GM12878 (cell line): ENCODE results near the gene ZNF783. TPM values are rescaled to one million over a fixed set of nuclear protein-coding genes. Genes with fewer than 3 reads are reported as not detected.

ENCODE experiments used
- ATAC-seq: fragments of 200-7000 bp; cut with Tn5 transposase; 3 replicates; pipeline ENCODE4 v1.9.1; 2020; ENCODE audit warnings: mild to moderate bottlenecking, moderate library complexity
- BruUV-seq: library from RNA; stranded (reverse); fragments of 400-500 nt; replicated peaks from 2 replicates; lab custom pipeline; 2021; lab: Mats Ljungman, UMichigan
- CTCF ChIA-PET: fragments of 300-600 bp; sonication (Branson Sonifier 250); formaldehyde crosslinking; extraction: SDS; loops from one replicate; lab custom pipeline; 2021; ENCODE audit warnings: inconsistent platforms; lab: Yijun Ruan, JAX
- POLR2A ChIA-PET: fragments of 350-600 bp; formaldehyde crosslinking; extraction: SDS; loops from one replicate; lab custom pipeline; 2021; ENCODE audit warnings: inconsistent platforms; lab: Charles Lee
- RAD21 ChIA-PET: fragments of 300-600 bp; sonication (Branson Sonifier 250); formaldehyde crosslinking; loops from one replicate; lab custom pipeline; 2023; ENCODE audit warnings: antibody characterized with exemption; ENCODE audit not compliant: unreplicated experiment; lab: Charles Lee
- SMC1A ChIA-PET: fragments of 300-600 bp; sonication (Branson Sonifier 250); formaldehyde crosslinking; loops from one replicate; lab custom pipeline; 2023; ENCODE audit not compliant: unreplicated experiment, uncharacterized antibody; lab: Charles Lee
- DNase-seq: peaks from one replicate; pipeline ENCODE4 v3.0.0-alpha.2; 2011; ENCODE audit warnings: low read depth, low spot score
- FAIRE-seq: peaks from 3 replicates; lab custom pipeline; 2011; peaks lifted over from hg19 to GRCh38; lab: Jason Lieb, UNC
- H2AFZ ChIP-seq: 2 replicates; pipeline ENCODE4 v1.6.0; 2011; ENCODE audit warnings: low read depth, low read length, control low read depth; ENCODE audit not compliant: control insufficient read depth
- H3K27ac ChIP-seq: 2 replicates; pipeline ENCODE4 v1.5.1; 2011; ENCODE audit warnings: control low read depth; ENCODE audit not compliant: control insufficient read depth, insufficient read depth
- H3K27me3 ChIP-seq, 2 experiments: replicated peaks in 1 of 2; 2 replicates each; pipeline versions ENCODE4 v1.6.0 to v1.6.1; 2011; ENCODE audit warnings: low read length in 1 of 2; ENCODE audit not compliant: control insufficient read depth in 2 of 2, insufficient read depth in 2 of 2
- H3K36me3 ChIP-seq, 2 experiments: 2 replicates each; pipeline ENCODE4 v1.5.1; 2011; ENCODE audit warnings: low read length in 1 of 2; ENCODE audit not compliant: control insufficient read depth in 2 of 2, insufficient read depth in 2 of 2
- H3K4me1 ChIP-seq: 2 replicates; pipeline ENCODE4 v1.6.1; 2011; ENCODE audit warnings: mild to moderate bottlenecking, low read length, moderate library complexity, mixed read lengths; ENCODE audit not compliant: control insufficient read depth, insufficient read depth
- H3K4me2 ChIP-seq: 2 replicates; pipeline ENCODE4 v1.6.0; 2011; ENCODE audit warnings: control low read depth; ENCODE audit not compliant: control insufficient read depth, insufficient read depth
- H3K4me3 ChIP-seq: fragments of 200-600 bp; sonication (generic); 2 replicates; pipeline ENCODE4 v1.5.1; 2016
- H3K79me2 ChIP-seq: 2 replicates; pipeline ENCODE4 v1.6.0; 2011; ENCODE audit warnings: low read length; ENCODE audit not compliant: control insufficient read depth, insufficient read depth
- H3K9ac ChIP-seq: 2 replicates; pipeline ENCODE4 v1.8.0; 2011; ENCODE audit warnings: low read length, control low read depth, mixed read lengths; ENCODE audit not compliant: control insufficient read depth, insufficient read depth
- H3K9me3 ChIP-seq: replicated peaks from 3 replicates; pipeline ENCODE4 v1.5.1; 2011; ENCODE audit warnings: mild to moderate bottlenecking, low read length; ENCODE audit not compliant: control insufficient read depth, insufficient read depth
- H4K20me1 ChIP-seq: 2 replicates; pipeline ENCODE4 v1.6.0; 2011; ENCODE audit not compliant: control insufficient read depth, insufficient read depth
- BRCA1 ChIP-seq: IDR thresholded peaks from 2 replicates; pipeline ENCODE4 v1.6.1; 2011; ENCODE audit warnings: low read depth, low read length, improper control_type of control experiment
- MEF2B ChIP-seq: fragments of 450-650 bp; IDR thresholded peaks from 2 replicates; pipeline ENCODE4 v1.6.1; 2018; ENCODE audit warnings: mild to moderate bottlenecking, moderate library complexity; ENCODE audit not compliant: partially characterized antibody, poor library complexity, severe bottlenecking
- NR2C1 ChIP-seq: fragments of 450-650 bp; IDR thresholded peaks from 2 replicates; pipeline ENCODE4 v1.6.1; 2017; ENCODE audit warnings: antibody characterized with exemption, mild to moderate bottlenecking, moderate library complexity
- POLR2AphosphoS2 ChIP-seq: IDR thresholded peaks from 2 replicates; pipeline ENCODE4 v1.6.1; 2011; ENCODE audit warnings: low read depth, mild to moderate bottlenecking, low read length, improper control_type of control experiment, moderate library complexity
- POU2F2 ChIP-seq: IDR thresholded peaks from 3 replicates; pipeline ENCODE4 v1.6.1; 2011; ENCODE audit warnings: low read depth, mild to moderate bottlenecking, low read length, borderline replicate concordance
- SMARCA5 ChIP-seq: fragments of 450-650 bp; IDR thresholded peaks from 2 replicates; pipeline ENCODE4 v1.6.1; 2017; ENCODE audit warnings: mild to moderate bottlenecking
- SPI1 ChIP-seq: IDR thresholded peaks from 2 replicates; pipeline ENCODE4 v1.6.1; 2011; ENCODE audit warnings: low read depth, mild to moderate bottlenecking, low read length, moderate library complexity, borderline replicate concordance; ENCODE audit not compliant: insufficient read depth
- ZNF274 ChIP-seq: IDR thresholded peaks from one replicate; pipeline ENCODE4 v1.8.0; 2011; ENCODE audit not compliant: insufficient read length, insufficient read depth
- WGBS: methylation state at CpG from one replicate; pipeline ENCODE4 v1.1.6; 2016; ENCODE audit warnings: low lambda C conversion rate; ENCODE audit not compliant: insufficient replicate concordance, insufficient coverage; ENCODE audit errors: missing lambda C conversion rate; 5-methylcytosine and 5-hydroxymethylcytosine counted together
- in situ Hi-C: fragments of 300-500 bp; cut with MboI; formaldehyde crosslinking; loops from 9 replicates; pipeline ENCODE4 v1.14.3; 2018; ENCODE audit warnings: mixed read lengths
- intact Hi-C: fragments of 100-400 bp; cut with micrococcal nuclease; formaldehyde crosslinking; loops from one replicate; pipeline ENCODE4 v1.14.2; 2022; ENCODE audit not compliant: unreplicated experiment
- polyA plus RNA-seq, 11 experiments: library from polyadenylated mRNA; depleted of rRNA in 4 of 11; unstranded in 6 of 11; stranded (reverse) in 5 of 11; fragments of >200 nt; fragmentation: Nextera tagmentation in 4 of 11; fragmentation: Illumina TruSeq in 1 of 11; extraction: Ambion mirVana in 4 of 11; extraction: Trizol in 1 of 11; gene quantifications; 1 replicate in 1 of 11; 2 replicates in 10 of 11; pipeline versions ENCODE4 v1.2.1 to v1.2.3, GENCODE V29; 2011 to 2016; ENCODE audit warnings: inconsistent platforms in 2 of 11, missing spikeins in 2 of 11, low read depth in 1 of 11
- total RNA-seq, 4 experiments: library from RNA; depleted of rRNA in 3 of 4; stranded (reverse); fragments of >200 nt in 3 of 4; fragmentation: Illumina TruSeq in 1 of 4; extraction: Trizol in 1 of 4; gene quantifications; 2 replicates each; pipeline versions ENCODE4 v1.2.1 to v1.2.3, GENCODE V29; 2013 to 2021

ZNF783 gene
- total and polyA plus RNA-seq, 10 of the 15 experiments (the other 5 are each of a cell fraction or from before 2014, with no cell fraction given), result 2.0 to 14.4 (median 6.4) TPM

- intact Hi-C loops, result no loop called here
- Histone ChIP-seq H3K27ac (no peak overlapping the region), H3K4me1 (peaks cover 17% of the 10 kb centered on the region), H3K4me2 (no peak overlapping the region), H2AFZ (no peak overlapping the region), H3K9ac (no peak overlapping the region)
- no peak for FAIRE-seq
- no peak for ATAC-seq
- WGBS, result 96% methylated on average over 4 of the region's 5 CpGs
- ChIA-PET POLR2A (no interaction called here), RAD21 (no interaction called here)
- no TSS peak for BruUV-seq
- TF ChIP-seq ZNF274 (no peak), MEF2B (no peak), SMARCA5 (no peak), BRCA1 (no peak), POLR2AphosphoS2 (no peak), SPI1 (no peak)
- TF ChIP-seq, all 136 proteins: peak for 0
- Histone ChIP-seq H3K9me3 (peaks cover 2% of the 10 kb centered on the region; the same call in 2 of the 3 replicates), H4K20me1 (no peaks in the 10 kb centered on the region), H3K79me2 (peaks cover 27% of the 10 kb centered on the region), H3K36me3 (no peaks in the 10 kb centered on the region), H3K4me3 (no peak overlapping the region), H3K27me3 (no peaks in the 10 kb centered on the region)
- SMC1A ChIA-PET, result no interaction called here
- CTCF ChIA-PET, result interaction anchor here (0.6 kb wide), 1 partner anchor 18 kb away, joined by 4 read pairs; no protein-coding TSS in a partner anchor
- DNase-seq, result no peak
- in situ Hi-C loops, result no loop called here
Observed at GRCh38 chr7:149241696-149242095, 20.3 kb upstream of the ZNF783 start.

- intact Hi-C loops, result no loop called here
- H3K4me1 ChIP-seq, result peaks cover 19% of the 10 kb centered on the region
- H3K27ac ChIP-seq, result peak overlapping the region; percentile 22; the same call in 1 of the 2 replicates
- SMC1A ChIA-PET, result no interaction called here
- in situ Hi-C loops, result no loop called here
- no peak overlapping the region for H3K9ac ChIP-seq
- peak; percentile 84 for ATAC-seq
- no peaks in the 10 kb centered on the region; the same call in 2 of the 3 replicates for H3K9me3 ChIP-seq
- H3K4me3 ChIP-seq, result no peak overlapping the region
- no peak overlapping the region for H2AFZ ChIP-seq
- POLR2A ChIA-PET, result interaction anchor here (0.7 to 1.3 kb wide), 2 partner anchors 28 to 50 kb away, joined by 3 read pairs; partner anchors contain the start of gene ZNF282
- H3K27me3 ChIP-seq, result no peaks in the 10 kb centered on the region
- DNase-seq, result no peak
- FAIRE-seq, result no peak
- RAD21 ChIA-PET, result no interaction called here
- no TSS peak for BruUV-seq
- no peaks in the 10 kb centered on the region for H4K20me1 ChIP-seq
- TF ChIP-seq POU2F2 (peak; percentile 60; the same call in 1 of the 3 replicates), NR2C1 (no peak)
- no peak overlapping the region for H3K4me2 ChIP-seq
- CTCF ChIA-PET, result interaction anchor here (1.1 to 1.9 kb wide), 2 partner anchors 17 to 94 kb away, joined by 3 to 5 read pairs; partner anchors contain the start of gene ZNF783
- no peaks in the 10 kb centered on the region for H3K36me3 ChIP-seq
- 31% methylated on average over 5 of the region's 5 CpGs for WGBS
- H3K79me2 ChIP-seq, result peaks cover 24% of the 10 kb centered on the region
Observed at GRCh38 chr7:149245244-149245643, 16.8 kb upstream of the ZNF783 start.
